Colonic mucosa (tissue), 4 donors: ENCODE results near the gene MYBL2. TPM values are rescaled to one million over a fixed set of nuclear protein-coding genes. Genes with fewer than 3 reads are reported as not detected.
"Not testable (repeated sequence)": the region's sequence is repeated elsewhere in the genome, so short reads cannot be mapped to it uniquely, and the experiment has no call there.

Experiments used
- DNase-seq: peaks from one replicate; pipeline ENCODE4 v3.0.0-alpha.2; 2020
- H3K27ac ChIP-seq: fragments of 200-600 bp; one replicate; pipeline ENCODE4 v1.8.0; 2021
- H3K27me3 ChIP-seq: fragments of 200-600 bp; one replicate; pipeline ENCODE4 v1.8.0; 2021
- H3K36me3 ChIP-seq: fragments of 200-600 bp; one replicate; pipeline ENCODE4 v1.8.0; 2021
- H3K4me1 ChIP-seq: fragments of 200-600 bp; one replicate; pipeline ENCODE4 v1.8.0; 2021; ENCODE audit warnings: mild to moderate bottlenecking
- H3K4me3 ChIP-seq: fragments of 200-600 bp; one replicate; pipeline ENCODE4 v1.8.0; 2021
- H3K9ac ChIP-seq, 2 donors: one replicate each; pipeline ENCODE4 v1.7.0; 2013; ENCODE audit warnings: control low read depth in 2 of 2, low read depth in 2 of 2, low read length in 2 of 2
- H3K9me3 ChIP-seq: fragments of 200-600 bp; one replicate; pipeline ENCODE4 v1.8.0; 2021
- intact Hi-C: fragments of 100-400 bp; cut with DNase I; formaldehyde crosslinking; loops from one replicate; pipeline ENCODE4 v1.14.1; 2022
- total RNA-seq, 2 donors: library from RNA; stranded (reverse); fragmentation: NEBNext Ultra II Directional in 1 of 2; extraction: Animal tissue kit (Norgen Biotek cat#: 25700) in 1 of 2; gene quantifications; one replicate each; pipeline ENCODE4 v1.2.1, GENCODE V29; 2021
- TF ChIP-seq, protein P1 (sequence below): fragments of 200-600 bp; IDR thresholded peaks from one replicate; pipeline ENCODE4 v1.8.0; 2022; ENCODE audit warnings: antibody characterized with exemption, mild to moderate bottlenecking
- donor health status: healthy.
- donor health status: DM: no; HTN: no; CAD: no.
- donor health status: DM: no; HTN: no; CAD: no.

MYBL2 gene
- total RNA-seq, 2 donors from 2014 or later = 15.1 to 71.1 TPM

GRCh38 chr20:43653966-43654365 is 12.9 kb upstream of the MYBL2 start:
- Histone ChIP-seq H3K9me3 (no peaks in the 10 kb centered on the region), H3K4me3 (no peak overlapping the region), H3K27ac (peak overlapping the region; percentile 72), H3K4me1 (peaks cover 3% of the 10 kb centered on the region), H3K27me3 (no peaks in the 10 kb centered on the region), H3K36me3 (no peaks in the 10 kb centered on the region), H3K9ac (no peak overlapping the region)
- intact Hi-C loops = no loop called here
- TF ChIP-seq, protein P1, sequence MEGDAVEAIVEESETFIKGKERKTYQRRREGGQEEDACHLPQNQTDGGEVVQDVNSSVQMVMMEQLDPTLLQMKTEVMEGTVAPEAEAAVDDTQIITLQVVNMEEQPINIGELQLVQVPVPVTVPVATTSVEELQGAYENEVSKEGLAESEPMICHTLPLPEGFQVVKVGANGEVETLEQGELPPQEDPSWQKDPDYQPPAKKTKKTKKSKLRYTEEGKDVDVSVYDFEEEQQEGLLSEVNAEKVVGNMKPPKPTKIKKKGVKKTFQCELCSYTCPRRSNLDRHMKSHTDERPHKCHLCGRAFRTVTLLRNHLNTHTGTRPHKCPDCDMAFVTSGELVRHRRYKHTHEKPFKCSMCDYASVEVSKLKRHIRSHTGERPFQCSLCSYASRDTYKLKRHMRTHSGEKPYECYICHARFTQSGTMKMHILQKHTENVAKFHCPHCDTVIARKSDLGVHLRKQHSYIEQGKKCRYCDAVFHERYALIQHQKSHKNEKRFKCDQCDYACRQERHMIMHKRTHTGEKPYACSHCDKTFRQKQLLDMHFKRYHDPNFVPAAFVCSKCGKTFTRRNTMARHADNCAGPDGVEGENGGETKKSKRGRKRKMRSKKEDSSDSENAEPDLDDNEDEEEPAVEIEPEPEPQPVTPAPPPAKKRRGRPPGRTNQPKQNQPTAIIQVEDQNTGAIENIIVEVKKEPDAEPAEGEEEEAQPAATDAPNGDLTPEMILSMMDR = no peak
- DNase-seq = no peak

- DNase-seq, H3K9me3 ChIP-seq, H3K9ac ChIP-seq, intact Hi-C loops, H3K4me1 ChIP-seq, H3K36me3 ChIP-seq, H3K27me3 ChIP-seq, H3K27ac ChIP-seq, H3K4me3 ChIP-seq: not testable (repeated sequence)
Observed at GRCh38 chr20:43655176-43655575, 11.7 kb upstream of the MYBL2 start.

GRCh38 chr20:43655937-43656336 is 11.0 kb upstream of the MYBL2 start:
- Histone ChIP-seq H3K27ac (no peak overlapping the region), H3K4me1 (peaks cover 3% of the 10 kb centered on the region), H3K27me3 (no peaks in the 10 kb centered on the region), H3K36me3 (no peaks in the 10 kb centered on the region), H3K9ac (no peak overlapping the region), H3K4me3 (no peak overlapping the region), H3K9me3 (no peaks in the 10 kb centered on the region)
- no peak for DNase-seq
- intact Hi-C loops = no loop called here
- TF ChIP-seq, protein P1 = no peak

DNA sequence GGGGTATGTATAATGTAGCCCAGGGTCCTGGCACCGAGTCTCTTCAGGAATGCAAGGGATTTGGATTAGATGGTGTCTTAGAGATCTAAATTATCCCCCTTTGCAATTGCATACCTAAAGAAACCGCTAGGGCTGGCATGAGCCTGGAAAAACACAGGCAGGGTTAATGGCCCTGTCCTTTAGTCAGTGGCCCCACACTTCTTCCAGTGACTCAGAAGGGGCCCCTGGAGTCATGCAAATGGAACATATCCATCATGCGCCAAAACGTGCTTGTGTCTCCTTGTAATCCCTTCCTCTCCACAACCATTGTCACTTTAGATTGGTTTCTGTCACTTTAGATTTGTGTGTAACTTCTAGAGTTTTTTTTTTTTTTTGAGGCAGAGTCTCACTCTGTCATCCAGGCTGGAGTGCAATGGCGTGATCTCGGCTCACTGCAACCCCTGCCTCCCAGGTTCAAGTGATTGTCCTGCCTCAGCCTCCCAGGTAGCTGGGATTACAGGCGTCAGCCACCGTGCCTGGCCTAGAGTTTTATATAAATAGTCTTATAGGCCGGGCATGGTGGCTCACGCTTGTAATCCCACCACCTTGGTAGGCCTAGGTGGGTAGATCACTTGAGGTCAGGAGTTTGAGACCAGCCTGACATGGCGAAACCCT is 8.7 kb upstream of the MYBL2 start:
- H3K27me3 ChIP-seq = no peaks in the 10 kb centered on the region
- TF ChIP-seq, protein P1 = peak; percentile 9
- no peak for DNase-seq

GRCh38 chr20:43658723-43659419 is 8.0 kb upstream of the MYBL2 start:
- no peak overlapping the region for H3K27ac ChIP-seq
- H3K27me3 ChIP-seq = no peaks in the 10 kb centered on the region
- intact Hi-C loops = no loop called here
- no peak for DNase-seq
- TF ChIP-seq, protein P1 = no peak
- no peak overlapping the region for H3K9ac ChIP-seq
- no peaks in the 10 kb centered on the region for H3K9me3 ChIP-seq
- H3K4me1 ChIP-seq = peaks cover 9% of the 10 kb centered on the region
- no peaks in the 10 kb centered on the region for H3K36me3 ChIP-seq
- H3K4me3 ChIP-seq = no peak overlapping the region

More for the DNA sequence above, 8.7 kb upstream of the MYBL2 start:
- peak overlapping the region; percentile 71 for H3K27ac ChIP-seq
- peaks cover 3% of the 10 kb centered on the region for H3K4me1 ChIP-seq
- intact Hi-C loops = no loop called here
- H3K9ac ChIP-seq = peak overlapping the region; percentile 89 to 90
- peak overlapping the region; percentile 57 for H3K4me3 ChIP-seq
- no peaks in the 10 kb centered on the region for H3K36me3 ChIP-seq
- H3K9me3 ChIP-seq = no peaks in the 10 kb centered on the region
